Astrocyte (in vitro differentiated cells and primary cell): Measurements from ENCODE around the gene KCNQ1.

ENCODE experiments used
- EZH2 ChIP-seq: IDR thresholded peaks from 2 replicates; pipeline ENCODE4 v1.6.1; 2012; ENCODE audit warnings: mild to moderate bottlenecking, low read length, inconsistent platforms; ENCODE audit not compliant: insufficient read depth
- TF ChIP-seq, protein P1 (sequence below): IDR thresholded peaks from 2 replicates; pipeline ENCODE4 v1.5.1; 2011; ENCODE audit warnings: low read depth, mild to moderate bottlenecking, inconsistent platforms, low read length, moderate library complexity; ENCODE audit not compliant: insufficient read depth

DNA sequence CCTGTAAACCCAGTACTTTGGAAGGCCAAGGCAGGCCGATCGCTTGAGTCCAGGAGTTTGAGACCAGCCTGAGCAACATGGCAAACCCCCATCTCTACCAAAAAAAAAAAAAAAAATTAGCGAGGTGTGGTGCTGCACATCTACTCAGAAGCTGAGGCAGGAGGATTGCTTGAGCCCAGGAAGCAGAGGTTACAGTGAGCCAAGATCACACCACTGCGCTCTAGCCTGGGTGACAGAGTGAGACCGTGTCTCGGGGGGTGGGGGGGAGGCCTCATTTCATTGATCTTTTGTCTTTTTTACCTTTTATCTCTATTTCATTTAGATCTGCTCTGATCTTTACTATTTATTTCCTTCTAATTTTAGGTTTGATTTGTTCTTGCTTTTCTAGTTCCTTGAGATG lies 203.1 kb downstream of the KCNQ1 start:
- TF ChIP-seq, protein P1, sequence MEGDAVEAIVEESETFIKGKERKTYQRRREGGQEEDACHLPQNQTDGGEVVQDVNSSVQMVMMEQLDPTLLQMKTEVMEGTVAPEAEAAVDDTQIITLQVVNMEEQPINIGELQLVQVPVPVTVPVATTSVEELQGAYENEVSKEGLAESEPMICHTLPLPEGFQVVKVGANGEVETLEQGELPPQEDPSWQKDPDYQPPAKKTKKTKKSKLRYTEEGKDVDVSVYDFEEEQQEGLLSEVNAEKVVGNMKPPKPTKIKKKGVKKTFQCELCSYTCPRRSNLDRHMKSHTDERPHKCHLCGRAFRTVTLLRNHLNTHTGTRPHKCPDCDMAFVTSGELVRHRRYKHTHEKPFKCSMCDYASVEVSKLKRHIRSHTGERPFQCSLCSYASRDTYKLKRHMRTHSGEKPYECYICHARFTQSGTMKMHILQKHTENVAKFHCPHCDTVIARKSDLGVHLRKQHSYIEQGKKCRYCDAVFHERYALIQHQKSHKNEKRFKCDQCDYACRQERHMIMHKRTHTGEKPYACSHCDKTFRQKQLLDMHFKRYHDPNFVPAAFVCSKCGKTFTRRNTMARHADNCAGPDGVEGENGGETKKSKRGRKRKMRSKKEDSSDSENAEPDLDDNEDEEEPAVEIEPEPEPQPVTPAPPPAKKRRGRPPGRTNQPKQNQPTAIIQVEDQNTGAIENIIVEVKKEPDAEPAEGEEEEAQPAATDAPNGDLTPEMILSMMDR = no peak
- no peak for TF ChIP-seq EZH2
